Measurements from ENCODE around the gene CD99L2. TPM values are rescaled to one million over a fixed set of nuclear protein-coding genes. Genes with fewer than 3 reads are reported as not detected.

Gene CD99L2
- polyA plus RNA-seq, 3 donors: 13.1 to 18.4 (median 16.7) TPM

GRCh38 chrX:150813922-150814321, 84.5 kb downstream of the CD99L2 start:
- Mint-ChIP-seq H3K27ac (no peak overlapping the region), H3K4me1 (peaks cover 8% of the 10 kb centered on the region), H3K36me3 (peaks cover 13 to 17% of the 10 kb centered on the region in 2 donors), H3K9me3 (peaks cover 0 to 2% (median 0%) of the 10 kb centered on the region in 7 donors), H3K4me3 (no peak overlapping the region), H3K27me3 (ENCODE audit: low read depth in 3 of 3) (no peaks in the 10 kb centered on the region)
- no peaks in the 10 kb centered on the region for H3K79me2 ChIP-seq (ENCODE audit: insufficient read depth, low read length)
- H3K4me2 ChIP-seq (replicated peaks; ENCODE audit: extremely low read depth, low read length, poor library complexity, severe bottlenecking): no peak overlapping the region
- intact Hi-C loops (cut with micrococcal nuclease): no loop called here
- H3K4me3 ChIP-seq (replicated peaks in 1 of 3; ENCODE audit: low read depth in 2 of 3, low read length in 3 of 3): no peak overlapping the region
- no peak overlapping the region for H2AFZ ChIP-seq (ENCODE audit: insufficient read depth, low read depth, low read length, poor library complexity, severe bottlenecking)
- TF ChIP-seq CTCF (IDR thresholded peaks at IDR 0.05): no peak
- H3K9me3 ChIP-seq (replicated peaks in 1 of 2; ENCODE audit: control insufficient read depth in 1 of 2, insufficient read depth in 1 of 2, low read length in 2 of 2): no peaks in the 10 kb centered on the region
- H3K36me3 ChIP-seq (replicated peaks in 1 of 2; ENCODE audit: control insufficient read depth in 1 of 2, insufficient read depth in 2 of 2, low read length in 2 of 2): peaks cover 0 to 7% of the 10 kb centered on the region in 2 donors
- H4K20me1 ChIP-seq (ENCODE audit: insufficient read depth, low read length): no peaks in the 10 kb centered on the region
- H3K27me3 ChIP-seq (ENCODE audit: control insufficient read depth in 2 of 2, insufficient read depth in 2 of 2, low read length in 2 of 2): no peaks in the 10 kb centered on the region
- peak overlapping the region in 1 of 2 donors; percentile 5 for H3K27ac ChIP-seq (ENCODE audit: low read depth in 1 of 2, low read length in 2 of 2)
- no peak for DNase-seq
- no CpG with 5 or more reads among the region's 5 CpGs for WGBS (ENCODE audit: insufficient coverage)
- H3K9ac ChIP-seq (ENCODE audit: insufficient read depth, low read length, poor library complexity, severe bottlenecking): no peak overlapping the region
- peaks cover 0 to 4% of the 10 kb centered on the region in 2 donors for H3K4me1 ChIP-seq (ENCODE audit: control insufficient read depth in 1 of 2, insufficient read depth in 2 of 2, low read length in 2 of 2)

GRCh38 chrX:150806827-150807226, 91.6 kb downstream of the CD99L2 start:
- H3K9me3 ChIP-seq (replicated peaks in 1 of 2; ENCODE audit: control insufficient read depth in 1 of 2, insufficient read depth in 1 of 2, low read length in 2 of 2): no peaks in the 10 kb centered on the region
- Mint-ChIP-seq H3K27ac (no peak overlapping the region), H3K4me1 (no peaks in the 10 kb centered on the region), H3K4me3 (no peak overlapping the region), H3K9me3 (peaks cover 0 to 5% (median 0%) of the 10 kb centered on the region in 7 donors), H3K36me3 (peaks cover 4 to 25% of the 10 kb centered on the region in 2 donors), H3K27me3 (ENCODE audit: low read depth in 3 of 3) (peaks cover 0 to 2% (median 0%) of the 10 kb centered on the region in 3 donors)
- no peaks in the 10 kb centered on the region for H3K79me2 ChIP-seq (ENCODE audit: insufficient read depth, low read length)
- no peak overlapping the region for H3K4me2 ChIP-seq (replicated peaks; ENCODE audit: extremely low read depth, low read length, poor library complexity, severe bottlenecking)
- H2AFZ ChIP-seq (ENCODE audit: insufficient read depth, low read depth, low read length, poor library complexity, severe bottlenecking): no peak overlapping the region
- TF ChIP-seq CTCF (IDR thresholded peaks at IDR 0.05): no peak
- H3K27ac ChIP-seq (ENCODE audit: low read depth in 1 of 2, low read length in 2 of 2): no peak overlapping the region
- DNase-seq: no peak
- intact Hi-C loops (cut with micrococcal nuclease): no loop called here
- H3K9ac ChIP-seq (ENCODE audit: insufficient read depth, low read length, poor library complexity, severe bottlenecking): no peak overlapping the region
- no peaks in the 10 kb centered on the region for H4K20me1 ChIP-seq (ENCODE audit: insufficient read depth, low read length)
- no peaks in the 10 kb centered on the region for H3K27me3 ChIP-seq (ENCODE audit: control insufficient read depth in 2 of 2, insufficient read depth in 2 of 2, low read length in 2 of 2)
- no peaks in the 10 kb centered on the region for H3K4me1 ChIP-seq (ENCODE audit: control insufficient read depth in 1 of 2, insufficient read depth in 2 of 2, low read length in 2 of 2)
- no CpG with 5 or more reads among the region's 1 CpG for WGBS (ENCODE audit: insufficient coverage)
- no peak overlapping the region for H3K4me3 ChIP-seq (replicated peaks in 1 of 3; ENCODE audit: low read depth in 2 of 3, low read length in 3 of 3)
- H3K36me3 ChIP-seq (replicated peaks in 1 of 2; ENCODE audit: control insufficient read depth in 1 of 2, insufficient read depth in 2 of 2, low read length in 2 of 2): peaks cover 0 to 4% of the 10 kb centered on the region in 2 donors
